HepG2 (cell line): ENCODE measurements around the gene ZNF700. TPM values are rescaled to one million over a fixed set of nuclear protein-coding genes. Genes with fewer than 3 reads are reported as not detected.
"Not testable (repeated sequence)": the region's sequence is repeated elsewhere in the genome, so short reads cannot be mapped to it uniquely, and the experiment has no call there.

ENCODE experiments used
- ATAC-seq: fragments of 200-7000 bp; cut with Tn5 transposase; 3 replicates; pipeline ENCODE4 v1.9.1; 2020; ENCODE audit warnings: mild to moderate bottlenecking, moderate library complexity
- BruUV-seq: library from RNA; stranded (reverse); fragments of 400-500 nt; replicated peaks from 2 replicates; lab custom pipeline; 2021; lab: Mats Ljungman, UMichigan
- CTCF ChIA-PET: fragments of 300-600 bp; formaldehyde crosslinking; extraction: SDS; loops from one replicate; lab custom pipeline; 2021; ENCODE audit warnings: low total read pairs, inconsistent platforms, low intra/inter-chr PET ratio; lab: Yijun Ruan, JAX
- POLR2A ChIA-PET: fragments of 350-600 bp; sonication (Branson Sonifier 250); formaldehyde crosslinking; loops from one replicate; lab custom pipeline; 2020; ENCODE audit warnings: antibody characterized with exemption, inconsistent platforms; lab: Yijun Ruan, JAX
- DNase-seq: peaks from one replicate; pipeline ENCODE4 v3.0.0-alpha.2; 2015; ENCODE audit warnings: low spot score
- FAIRE-seq: peaks from 3 replicates; lab custom pipeline; 2011; peaks lifted over from hg19 to GRCh38; lab: Jason Lieb, UNC
- H2AFZ ChIP-seq: one replicate; pipeline ENCODE4 v1.6.1; 2011; ENCODE audit warnings: low read length, inconsistent platforms
- H3K27ac ChIP-seq: fragments of 300-600 bp; 3 replicates; pipeline ENCODE4 v1.8.0; 2011; ENCODE audit warnings: mixed run types, mild to moderate bottlenecking, mixed read lengths, low read length, inconsistent platforms; ENCODE audit not compliant: insufficient read depth; ENCODE audit errors: extremely low read length
- H3K27me3 ChIP-seq, 2 experiments: fragments of 200-600 bp in 1 of 2; 2 replicates in 1 of 2; 3 replicates in 1 of 2; pipeline versions ENCODE4 v1.6.0 to v1.8.0; 2011; ENCODE audit warnings: low read length in 2 of 2, mild to moderate bottlenecking in 2 of 2, moderate library complexity in 2 of 2, inconsistent platforms in 1 of 2; ENCODE audit not compliant: insufficient read depth in 2 of 2, control insufficient read depth in 1 of 2
- H3K36me3 ChIP-seq, 2 experiments: fragments of 200-600 bp in 1 of 2; replicated peaks in 1 of 2; 2 replicates in 1 of 2; 3 replicates in 1 of 2; pipeline versions ENCODE4 v1.5.1 to v1.8.0; 2011; ENCODE audit warnings: low read length in 2 of 2, inconsistent platforms in 1 of 2; ENCODE audit not compliant: insufficient read depth in 2 of 2, control insufficient read depth in 1 of 2
- H3K4me1 ChIP-seq: 2 replicates; pipeline ENCODE4 v1.5.1; 2012; ENCODE audit warnings: low read length, inconsistent platforms; ENCODE audit not compliant: insufficient read depth
- H3K4me2 ChIP-seq: 2 replicates; pipeline ENCODE4 v1.6.0; 2011; ENCODE audit warnings: low read depth, low read length, inconsistent platforms
- H3K4me3 ChIP-seq, 3 experiments: fragments of 200-600 bp in 1 of 3; sonication (generic), shearing (Covaris generic) in 1 of 3; replicated peaks in 1 of 3; 2 replicates each; pipeline ENCODE4 v1.5.1; 2011 to 2016; ENCODE audit warnings: low read length in 3 of 3, inconsistent platforms in 2 of 3, low read depth in 2 of 3, mild to moderate bottlenecking in 2 of 3, control low read depth in 1 of 3, mixed read lengths in 1 of 3; ENCODE audit not compliant: insufficient read depth in 1 of 3
- H3K79me2 ChIP-seq: one replicate; pipeline ENCODE4 v1.6.1; 2011; ENCODE audit warnings: low read length, inconsistent platforms; ENCODE audit not compliant: insufficient read depth
- H3K9ac ChIP-seq: 2 replicates; pipeline ENCODE4 v1.6.0; 2011; ENCODE audit warnings: mild to moderate bottlenecking, low read depth, low read length, inconsistent platforms; ENCODE audit not compliant: insufficient read depth
- H3K9me3 ChIP-seq: 2 replicates; pipeline ENCODE4 v1.5.1; 2012; ENCODE audit warnings: mild to moderate bottlenecking, low read length
- H4K20me1 ChIP-seq: 2 replicates; pipeline ENCODE4 v1.6.0; 2011; ENCODE audit warnings: inconsistent platforms, mild to moderate bottlenecking, low read length, moderate library complexity; ENCODE audit not compliant: insufficient read depth
- ARNTL ChIP-seq: sonication (generic); formaldehyde crosslinking; IDR thresholded peaks from 2 replicates; pipeline ENCODE4 v1.4.0; 2020; ENCODE audit warnings: mild to moderate bottlenecking, missing genetic modification reagents
- SSRP1 ChIP-seq: IDR thresholded peaks from 2 replicates; pipeline ENCODE4 v1.6.1; 2016; ENCODE audit warnings: control low read depth
- ZNF652 ChIP-seq: IDR thresholded peaks from 2 replicates; pipeline ENCODE4 v1.6.1; 2016; ENCODE audit warnings: low read depth, borderline replicate concordance
- WGBS: methylation state at CpG from one replicate; pipeline ENCODE4 v1.1.6; 2017; ENCODE audit warnings: low lambda C conversion rate; 5-methylcytosine and 5-hydroxymethylcytosine counted together
- in situ Hi-C: cut with HindIII; loops from 2 replicates; pipeline ENCODE4 v1.10.0; 2017; ENCODE audit warnings: low pct_unique_long_range_greater_than_20kb; ENCODE audit not compliant: extremely low pct_ligation_motif_present
- intact Hi-C: fragments of 100-400 bp; cut with micrococcal nuclease; formaldehyde crosslinking; loops from one replicate; pipeline ENCODE4 v1.10.0; 2022; ENCODE audit not compliant: unreplicated experiment
- polyA plus RNA-seq, 8 experiments: library from polyadenylated mRNA; depleted of rRNA in 3 of 8; stranded (reverse) in 7 of 8; unstranded in 1 of 8; fragments of >200 nt; fragmentation: Illumina TruSeq in 4 of 8; extraction: Trizol in 4 of 8; gene quantifications; 2 replicates each; pipeline versions ENCODE4 v1.2.1 to v1.2.3, GENCODE V29; 2011 to 2016; ENCODE audit warnings: low read depth in 4 of 8, missing spikeins in 1 of 8, mixed read lengths in 1 of 8; ENCODE audit not compliant: insufficient read depth in 1 of 8
- total RNA-seq, 5 experiments: library from RNA; depleted of rRNA; stranded (reverse); fragments of >200 nt; fragmentation: Illumina TruSeq; extraction: Trizol; gene quantifications; 2 replicates each; pipeline ENCODE4 v1.2.3, GENCODE V29; 2016; ENCODE audit warnings: low read depth in 1 of 5
- TF ChIP-seq, protein P1 (sequence below): sonication (generic); formaldehyde crosslinking; IDR thresholded peaks from 2 replicates; pipeline ENCODE4; 2020; ENCODE audit warnings: missing genetic modification reagents, mild to moderate bottlenecking, borderline replicate concordance
- TF ChIP-seq, protein P2 (sequence below): sonication (generic); formaldehyde crosslinking; IDR thresholded peaks from 2 replicates; pipeline ENCODE4 v1.4.0; 2020; ENCODE audit warnings: missing genetic modification reagents, mild to moderate bottlenecking, borderline replicate concordance

The ZNF700 gene
- total and polyA plus RNA-seq, 2 of the 13 experiments (the other 11 are each of a cell fraction or from before 2014, with no cell fraction given): 6.0 to 12.8 TPM

DNA sequence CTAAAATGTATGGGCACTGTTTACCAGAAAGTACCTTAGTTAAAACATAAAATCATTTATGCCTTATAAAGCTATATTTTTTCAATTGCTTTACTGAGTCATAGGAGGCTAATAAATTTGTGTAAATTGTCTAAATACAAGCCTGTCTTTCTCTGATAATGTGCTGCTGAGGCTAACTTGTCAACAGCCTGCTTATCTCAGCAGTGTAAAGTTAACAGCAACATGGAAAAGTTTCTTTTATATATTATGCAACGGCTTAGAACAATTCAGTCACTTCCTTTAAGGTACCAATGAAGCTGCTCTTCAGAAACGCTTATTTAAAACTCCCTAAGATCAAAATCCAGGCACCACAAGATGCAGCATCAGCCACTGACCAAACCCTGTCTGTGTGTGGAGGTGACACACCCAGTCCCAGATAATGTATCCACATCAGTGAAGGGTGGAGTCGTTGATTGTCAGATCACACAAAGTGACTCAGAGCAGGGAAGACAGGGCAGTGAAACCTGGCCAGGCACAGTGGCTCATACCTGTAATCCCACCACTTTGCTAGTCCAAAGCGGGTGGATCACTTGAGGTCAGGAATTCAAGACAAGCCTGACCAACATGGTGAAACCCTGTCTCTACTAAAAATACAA, 10.4 kb upstream of the ZNF700 start:
- DNase-seq, BruUV-seq, H3K4me1 ChIP-seq, H3K4me2 ChIP-seq, in situ Hi-C loops, H3K27ac ChIP-seq, CTCF ChIA-PET, H3K79me2 ChIP-seq, H3K36me3 ChIP-seq, H3K4me3 ChIP-seq, H2AFZ ChIP-seq, POLR2A ChIA-PET, H3K27me3 ChIP-seq, intact Hi-C loops, H3K9ac ChIP-seq, H4K20me1 ChIP-seq, FAIRE-seq: not testable (repeated sequence)
- WGBS: 73% methylated on average over 4 of the region's 4 CpGs
- H3K9me3 ChIP-seq: peaks cover 13% of the 10 kb centered on the region
- ATAC-seq: peak; percentile 55; the same call in 2 of the 3 replicates

DNA sequence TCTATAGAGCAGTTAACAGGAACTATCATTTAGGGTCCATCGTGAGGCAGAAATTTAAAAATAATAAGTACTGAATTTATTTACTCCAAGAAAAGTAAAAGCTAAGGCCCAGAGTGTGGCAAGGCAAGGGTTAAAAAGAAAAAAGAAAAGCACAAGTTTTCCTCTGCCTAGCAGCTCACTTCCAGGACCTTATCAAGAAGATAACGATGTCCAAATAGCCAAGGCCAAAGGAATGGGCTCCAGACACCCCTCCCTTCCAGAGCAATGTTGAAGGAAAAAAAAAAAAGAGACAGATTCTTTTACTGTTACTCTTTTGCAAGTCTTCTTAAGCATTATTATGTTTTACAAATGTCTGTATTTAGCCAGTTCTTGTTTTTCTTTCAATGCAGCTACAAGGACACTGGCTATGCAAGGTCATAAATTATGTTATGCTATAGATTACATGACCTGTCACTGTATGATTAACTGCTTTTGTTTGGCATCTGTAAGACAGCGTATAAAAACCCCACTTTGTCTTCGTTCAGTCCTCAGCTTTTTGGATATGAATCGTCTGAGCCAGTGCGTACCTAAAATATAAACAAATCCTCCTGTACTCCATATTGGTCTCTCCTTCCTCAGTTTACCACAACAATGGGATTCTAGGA, 2.9 kb upstream of the ZNF700 start:
- FAIRE-seq: no peak
- Histone ChIP-seq H3K9me3 (no peaks in the 10 kb centered on the region), H3K79me2 (peaks cover 5% of the 10 kb centered on the region), H4K20me1 (no peaks in the 10 kb centered on the region), H3K4me2 (no peak overlapping the region), H3K4me1 (peaks cover 40% of the 10 kb centered on the region), H3K36me3 (no peaks in the 10 kb centered on the region), H3K27ac (no peak overlapping the region), H3K9ac (no peak overlapping the region), H2AFZ (no peak overlapping the region), H3K4me3 (no peak overlapping the region), H3K27me3 (no peaks in the 10 kb centered on the region; a peak in 1 of 5 replicates)
- in situ Hi-C loops (no loop called here), intact Hi-C loops (loop anchor here (5.0 kb wide), 1 partner anchor 35 kb away; the partner anchor contains the start of gene ZNF69)
- POLR2A ChIA-PET: interaction anchor here (0.9 kb wide), 1 partner anchor 34 kb away, joined by 3 read pairs; the partner anchor contains the start of gene ZNF69
- TF ChIP-seq, protein P1, sequence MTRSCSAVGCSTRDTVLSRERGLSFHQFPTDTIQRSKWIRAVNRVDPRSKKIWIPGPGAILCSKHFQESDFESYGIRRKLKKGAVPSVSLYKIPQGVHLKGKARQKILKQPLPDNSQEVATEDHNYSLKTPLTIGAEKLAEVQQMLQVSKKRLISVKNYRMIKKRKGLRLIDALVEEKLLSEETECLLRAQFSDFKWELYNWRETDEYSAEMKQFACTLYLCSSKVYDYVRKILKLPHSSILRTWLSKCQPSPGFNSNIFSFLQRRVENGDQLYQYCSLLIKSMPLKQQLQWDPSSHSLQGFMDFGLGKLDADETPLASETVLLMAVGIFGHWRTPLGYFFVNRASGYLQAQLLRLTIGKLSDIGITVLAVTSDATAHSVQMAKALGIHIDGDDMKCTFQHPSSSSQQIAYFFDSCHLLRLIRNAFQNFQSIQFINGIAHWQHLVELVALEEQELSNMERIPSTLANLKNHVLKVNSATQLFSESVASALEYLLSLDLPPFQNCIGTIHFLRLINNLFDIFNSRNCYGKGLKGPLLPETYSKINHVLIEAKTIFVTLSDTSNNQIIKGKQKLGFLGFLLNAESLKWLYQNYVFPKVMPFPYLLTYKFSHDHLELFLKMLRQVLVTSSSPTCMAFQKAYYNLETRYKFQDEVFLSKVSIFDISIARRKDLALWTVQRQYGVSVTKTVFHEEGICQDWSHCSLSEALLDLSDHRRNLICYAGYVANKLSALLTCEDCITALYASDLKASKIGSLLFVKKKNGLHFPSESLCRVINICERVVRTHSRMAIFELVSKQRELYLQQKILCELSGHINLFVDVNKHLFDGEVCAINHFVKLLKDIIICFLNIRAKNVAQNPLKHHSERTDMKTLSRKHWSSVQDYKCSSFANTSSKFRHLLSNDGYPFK (CRISPR knock-in tag): no peak
- TF ChIP-seq ARNTL (CRISPR knock-in tag) (no peak), SSRP1 (no peak), ZNF652 (CRISPR knock-in tag) (peak; percentile 89)
- TF ChIP-seq, protein P2, sequence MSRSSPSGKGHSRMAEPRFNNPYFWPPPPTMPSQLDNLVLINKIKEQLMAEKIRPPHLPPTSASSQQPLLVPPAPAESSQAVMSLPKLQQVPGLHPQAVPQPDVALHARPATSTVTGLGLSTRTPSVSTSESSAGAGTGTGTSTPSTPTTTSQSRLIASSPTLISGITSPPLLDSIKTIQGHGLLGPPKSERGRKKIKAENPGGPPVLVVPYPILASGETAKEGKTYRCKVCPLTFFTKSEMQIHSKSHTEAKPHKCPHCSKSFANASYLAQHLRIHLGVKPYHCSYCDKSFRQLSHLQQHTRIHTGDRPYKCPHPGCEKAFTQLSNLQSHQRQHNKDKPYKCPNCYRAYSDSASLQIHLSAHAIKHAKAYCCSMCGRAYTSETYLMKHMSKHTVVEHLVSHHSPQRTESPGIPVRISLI (CRISPR knock-in tag): peak; percentile 40; the same call in 1 of the 2 replicates
- ATAC-seq: no peak
- no peak for DNase-seq
- no TSS peak for BruUV-seq
- 32% methylated on average over 6 of the region's 6 CpGs for WGBS
- CTCF ChIA-PET: no interaction called here
